ENCODE data around the gene FRMD4B. TPM values are rescaled to one million over a fixed set of nuclear protein-coding genes. Genes with fewer than 3 reads are reported as not detected.

The FRMD4B gene
- total and polyA plus RNA-seq, 2 donors (not counting 1 experiment from before 2014, with no cell fraction given), result 0.86 to 1.2 TPM

- no peak for TF ChIP-seq CTCF (conservative IDR thresholded peaks at IDR 0.05 in 1 of 2, IDR thresholded peaks at IDR 0.05 in 1 of 2; ENCODE audit: low read depth in 1 of 2, low read length in 2 of 2)
- no peaks in the 10 kb centered on the region for H3K36me3 ChIP-seq (ENCODE audit: control insufficient read depth, insufficient read depth, low read length)
- H3K79me2 ChIP-seq (ENCODE audit: control insufficient read depth, insufficient read depth, low read length), result no peaks in the 10 kb centered on the region
- H3K4me1 ChIP-seq (ENCODE audit: control insufficient read depth, extremely low read depth, insufficient read depth, low read length), result no peaks in the 10 kb centered on the region
- no peaks in the 10 kb centered on the region for H4K20me1 ChIP-seq (ENCODE audit: control insufficient read depth, extremely low read depth, insufficient read depth, low read length)
- no peaks in the 10 kb centered on the region for H3K27me3 ChIP-seq (ENCODE audit: control insufficient read depth, insufficient read depth, low read length)
- no peak overlapping the region for H3K9ac ChIP-seq (ENCODE audit: insufficient read depth, low read length)
- H3K27ac ChIP-seq (ENCODE audit: insufficient read depth, low read length), result no peak overlapping the region
- DNase-seq (ENCODE audit: low read depth in 2 of 2), result peak in 1 of 2 donors; percentile 12
- H2AFZ ChIP-seq (ENCODE audit: low read length), result no peak overlapping the region
- H3K9me3 ChIP-seq (ENCODE audit: control insufficient read depth, insufficient read depth, low read depth, low read length), result no peaks in the 10 kb centered on the region
- no peak overlapping the region for H3K4me3 ChIP-seq (replicated peaks in 1 of 4; ENCODE audit: control extremely low read depth in 1 of 4, insufficient read depth in 1 of 4, low read depth in 3 of 4, low read length in 4 of 4)
- H3K4me2 ChIP-seq (ENCODE audit: extremely low read depth, insufficient read depth, low read length), result no peak overlapping the region
These were observed 27.8 kb upstream of the FRMD4B start for GRCh38 chr3:69413551-69414207.

DNA sequence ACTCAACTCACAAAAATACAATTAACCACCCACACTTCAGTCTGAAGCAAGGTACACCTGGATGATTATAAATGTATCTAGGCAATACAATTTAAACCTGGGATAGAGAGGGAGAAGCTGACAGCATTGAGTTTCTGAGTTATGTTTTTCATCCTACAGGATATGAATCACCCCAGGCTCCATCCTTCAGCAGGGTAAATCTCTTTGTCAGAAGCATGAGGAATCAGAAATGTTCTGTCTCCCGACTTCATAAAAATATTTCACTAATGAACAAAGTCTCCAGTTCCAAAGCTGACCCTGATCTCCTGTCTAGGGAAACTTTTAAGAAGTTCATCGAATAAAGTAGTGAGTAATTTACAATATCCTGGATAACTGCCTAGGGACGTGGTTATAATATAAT is 25.5 kb upstream of the FRMD4B start:
- no peak overlapping the region for H3K4me2 ChIP-seq (ENCODE audit: extremely low read depth, insufficient read depth, low read length)
- no peaks in the 10 kb centered on the region for H4K20me1 ChIP-seq (ENCODE audit: control insufficient read depth, extremely low read depth, insufficient read depth, low read length)
- no peak for TF ChIP-seq CTCF (conservative IDR thresholded peaks at IDR 0.05 in 1 of 2, IDR thresholded peaks at IDR 0.05 in 1 of 2; ENCODE audit: low read depth in 1 of 2, low read length in 2 of 2)
- H3K4me1 ChIP-seq (ENCODE audit: control insufficient read depth, extremely low read depth, insufficient read depth, low read length), result no peaks in the 10 kb centered on the region
- no peaks in the 10 kb centered on the region for H3K9me3 ChIP-seq (ENCODE audit: control insufficient read depth, insufficient read depth, low read depth, low read length)
- no peak overlapping the region for H2AFZ ChIP-seq (ENCODE audit: low read length)
- DNase-seq (ENCODE audit: low read depth in 2 of 2), result peak in 1 of 2 donors; percentile 70
- H3K4me3 ChIP-seq (replicated peaks in 1 of 4; ENCODE audit: control extremely low read depth in 1 of 4, insufficient read depth in 1 of 4, low read depth in 3 of 4, low read length in 4 of 4), result no peak overlapping the region
- no peaks in the 10 kb centered on the region for H3K79me2 ChIP-seq (ENCODE audit: control insufficient read depth, insufficient read depth, low read length)
- no peaks in the 10 kb centered on the region for H3K27me3 ChIP-seq (ENCODE audit: control insufficient read depth, insufficient read depth, low read length)
- H3K9ac ChIP-seq (ENCODE audit: insufficient read depth, low read length), result no peak overlapping the region
- H3K27ac ChIP-seq (ENCODE audit: insufficient read depth, low read length), result no peak overlapping the region
- H3K36me3 ChIP-seq (ENCODE audit: control insufficient read depth, insufficient read depth, low read length), result no peaks in the 10 kb centered on the region

- no peak overlapping the region for H2AFZ ChIP-seq (ENCODE audit: low read length)
- no peak overlapping the region for H3K27ac ChIP-seq (ENCODE audit: insufficient read depth, low read length)
- H3K27me3 ChIP-seq (ENCODE audit: control insufficient read depth, insufficient read depth, low read length), result no peaks in the 10 kb centered on the region
- H3K4me1 ChIP-seq (ENCODE audit: control insufficient read depth, extremely low read depth, insufficient read depth, low read length), result no peaks in the 10 kb centered on the region
- DNase-seq (ENCODE audit: low read depth in 2 of 2), result peak; percentile 49 to 71
- peak; percentile 90 to 92 for TF ChIP-seq CTCF (conservative IDR thresholded peaks at IDR 0.05 in 1 of 2, IDR thresholded peaks at IDR 0.05 in 1 of 2; ENCODE audit: low read depth in 1 of 2, low read length in 2 of 2)
- TF ChIP-seq EZH2 (IDR thresholded peaks at IDR 0.05; ENCODE audit: low read length, missing control alignments), result no peak
- no peak overlapping the region for H3K4me2 ChIP-seq (ENCODE audit: extremely low read depth, insufficient read depth, low read length)
- no peak overlapping the region for H3K4me3 ChIP-seq (replicated peaks in 1 of 4; ENCODE audit: control extremely low read depth in 1 of 4, insufficient read depth in 1 of 4, low read depth in 3 of 4, low read length in 4 of 4)
- H4K20me1 ChIP-seq (ENCODE audit: control insufficient read depth, extremely low read depth, insufficient read depth, low read length), result no peaks in the 10 kb centered on the region
- no peak overlapping the region for H3K9ac ChIP-seq (ENCODE audit: insufficient read depth, low read length)
- no peaks in the 10 kb centered on the region for H3K9me3 ChIP-seq (ENCODE audit: control insufficient read depth, insufficient read depth, low read depth, low read length)
- H3K36me3 ChIP-seq (ENCODE audit: control insufficient read depth, insufficient read depth, low read length), result no peaks in the 10 kb centered on the region
- no peaks in the 10 kb centered on the region for H3K79me2 ChIP-seq (ENCODE audit: control insufficient read depth, insufficient read depth, low read length)
These were observed 24.4 kb upstream of the FRMD4B start for GRCh38 chr3:69410301-69410700.
